Prostate gland (tissue), 2 donors: ENCODE results near the gene GABRB3. TPM values are rescaled to one million over a fixed set of nuclear protein-coding genes. Genes with fewer than 3 reads are reported as not detected.

Source experiments
- DNase-seq: peaks from one replicate; pipeline ENCODE4 v3.0.0-alpha.2; 2019; ENCODE audit warnings: low spot score
- H3K27ac ChIP-seq, 2 donors: fragments of 200-600 bp; sonication (generic); 2 replicates each; pipeline ENCODE4 v1.5.1; 2017 to 2019
- H3K27me3 ChIP-seq: fragments of 200-600 bp; sonication (generic); replicated peaks from 2 replicates; pipeline ENCODE4 v1.5.1; 2019; ENCODE audit not compliant: insufficient read depth
- H3K36me3 ChIP-seq, 2 donors: fragments of 200-600 bp; sonication (generic); 1 replicate in 1 of 2; 2 replicates in 1 of 2; pipeline versions ENCODE4 v1.5.1 to v1.8.1; 2017 to 2019
- H3K4me1 ChIP-seq: fragments of 200-600 bp; sonication (generic); replicated peaks from 2 replicates; pipeline ENCODE4 v1.5.1; 2019
- H3K4me3 ChIP-seq, 2 donors: fragments of 200-600 bp; sonication (generic); 2 replicates each; pipeline ENCODE4 v1.5.1; 2017 to 2019
- H3K9me3 ChIP-seq: fragments of 200-600 bp; sonication (generic); 2 replicates; pipeline ENCODE4 v1.5.1; 2017
- CTCF ChIP-seq, 4 experiments: fragments of 200-600 bp in 2 of 4; fragments of 450-650 bp in 2 of 4; sonication (generic) in 2 of 4; IDR thresholded peaks; 1 replicate in 3 of 4; 2 replicates in 1 of 4; pipeline ENCODE4 v1.5.1; 2016 to 2019; ENCODE audit warnings: antibody characterized with exemption in 4 of 4, mild to moderate bottlenecking in 2 of 4, moderate library complexity in 2 of 4
- POLR2A ChIP-seq: fragments of 450-650 bp; IDR thresholded peaks from one replicate; pipeline ENCODE4 v1.6.1; 2016; ENCODE audit warnings: antibody characterized with exemption, mild to moderate bottlenecking
- POLR2AphosphoS5 ChIP-seq: sonication (generic); formaldehyde crosslinking; IDR thresholded peaks from one replicate; pipeline ENCODE4 v1.6.1; 2017; ENCODE audit warnings: antibody characterized with exemption
- WGBS: methylation state at CpG from one replicate; pipeline ENCODE4 v1.1.5; 2018; 5-methylcytosine and 5-hydroxymethylcytosine counted together
- intact Hi-C: fragments of 100-400 bp; cut with DNase I; formaldehyde crosslinking; loops from one replicate; pipeline ENCODE4 v1.14.2; 2022
- total RNA-seq, 2 donors: library from RNA; depleted of rRNA; stranded (reverse); fragments of >200 nt; gene quantifications; one replicate each; pipeline ENCODE4 v1.1.0, GENCODE V29; 2016

GABRB3 gene
- total RNA-seq, 2 donors from 2014 or later = 10.3 to 12.4 TPM

DNA sequence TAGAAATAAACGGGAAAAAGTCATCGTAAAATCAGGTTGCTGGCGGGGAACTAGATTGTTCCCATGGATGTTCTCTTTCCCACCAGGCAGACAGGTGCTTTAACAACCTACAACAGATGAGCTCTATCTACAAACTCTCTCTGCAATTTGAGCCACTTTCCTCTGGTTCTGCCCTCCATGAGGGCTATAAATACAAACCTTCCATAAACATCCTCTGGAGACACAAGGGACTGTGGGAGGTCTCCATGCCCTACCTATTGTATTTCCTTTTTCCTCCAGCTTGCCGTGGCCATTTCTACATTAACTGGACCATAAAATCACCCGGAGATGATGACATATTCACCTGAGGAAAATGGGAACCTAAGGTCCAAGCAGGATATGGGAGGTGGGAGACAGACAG is 151.1 kb downstream of the GABRB3 start:
- TF ChIP-seq CTCF (IDR thresholded peaks at IDR 0.05) = no peak
- TF ChIP-seq POLR2A = no peak
- no peak for TF ChIP-seq POLR2AphosphoS5
- H3K9me3 ChIP-seq = no peaks in the 10 kb centered on the region
- intact Hi-C loops = no loop called here
- H3K27me3 ChIP-seq = no peaks in the 10 kb centered on the region
- WGBS = 8% methylated on average over 5 of the region's 5 CpGs
- DNase-seq = no peak
- H3K4me1 ChIP-seq = no peaks in the 10 kb centered on the region
- no peaks in the 10 kb centered on the region for H3K36me3 ChIP-seq
- H3K27ac ChIP-seq = no peak overlapping the region
- no peak overlapping the region for H3K4me3 ChIP-seq

DNA sequence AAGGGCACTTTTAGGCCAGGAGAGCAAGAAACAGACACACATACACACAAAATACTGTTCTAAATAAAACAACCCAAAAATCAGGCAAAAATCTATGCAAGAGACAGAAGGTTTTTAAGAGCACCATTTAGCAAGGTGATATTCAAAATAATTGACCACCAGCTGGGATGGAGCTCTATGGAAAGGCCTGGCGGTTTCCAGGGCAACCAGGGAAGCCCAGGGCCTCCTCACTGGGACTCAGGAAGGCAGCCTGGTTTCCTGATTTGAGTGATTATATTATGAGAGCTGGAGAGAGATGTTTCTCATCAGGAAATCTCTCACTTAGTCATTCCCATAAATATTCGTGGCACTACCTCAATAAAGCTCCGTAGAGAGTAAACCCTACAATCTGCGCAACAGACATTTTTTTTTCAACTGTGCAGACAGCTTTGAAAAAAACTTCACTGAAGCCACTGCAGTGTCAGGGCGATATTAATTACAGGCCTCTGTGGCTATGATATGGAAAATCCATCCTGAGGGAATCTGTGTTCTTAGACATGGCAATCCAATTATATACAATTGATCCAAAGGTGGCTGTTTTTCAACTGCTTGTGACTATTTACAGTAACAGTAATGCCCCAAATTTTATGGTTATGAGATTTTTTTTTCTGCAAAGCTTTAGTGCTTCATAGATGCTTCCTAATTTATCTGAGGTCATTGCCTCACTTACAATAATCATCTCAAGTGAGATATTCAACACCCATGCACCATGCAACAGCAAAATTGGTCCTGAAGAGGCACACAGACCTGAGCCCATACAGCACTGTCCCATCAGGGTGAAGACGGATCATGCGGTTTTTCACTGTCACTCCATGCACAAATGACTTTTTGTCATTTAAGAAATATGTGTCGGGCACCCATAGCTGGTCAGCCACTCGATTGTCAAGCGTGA is 152.1 kb downstream of the GABRB3 start:
- Histone ChIP-seq H3K36me3 (no peaks in the 10 kb centered on the region), H3K27ac (no peak overlapping the region), H3K4me3 (no peak overlapping the region), H3K27me3 (no peaks in the 10 kb centered on the region), H3K9me3 (no peaks in the 10 kb centered on the region), H3K4me1 (no peaks in the 10 kb centered on the region)
- no peak for DNase-seq
- TF ChIP-seq POLR2AphosphoS5 = no peak
- TF ChIP-seq CTCF (IDR thresholded peaks at IDR 0.05) = no peak
- no peak for TF ChIP-seq POLR2A
- 77% methylated on average over 10 of the region's 10 CpGs for WGBS
- intact Hi-C loops = no loop called here

GRCh38 chr15:26615927-26616302 is 157.0 kb downstream of the GABRB3 start:
- no peak for DNase-seq
- no peak for TF ChIP-seq POLR2A
- TF ChIP-seq CTCF (IDR thresholded peaks at IDR 0.05) = no peak
- TF ChIP-seq POLR2AphosphoS5 = no peak
- intact Hi-C loops = no loop called here
- WGBS = 86% methylated on average over 3 of the region's 3 CpGs
- Histone ChIP-seq H3K27me3 (no peaks in the 10 kb centered on the region), H3K36me3 (no peaks in the 10 kb centered on the region), H3K4me1 (no peaks in the 10 kb centered on the region), H3K27ac (no peak overlapping the region), H3K4me3 (no peak overlapping the region), H3K9me3 (no peaks in the 10 kb centered on the region)

GRCh38 chr15:26615188-26615926 is 157.5 kb downstream of the GABRB3 start:
- H3K36me3 ChIP-seq = no peaks in the 10 kb centered on the region
- no peaks in the 10 kb centered on the region for H3K27me3 ChIP-seq
- no peak for TF ChIP-seq CTCF (IDR thresholded peaks at IDR 0.05)
- TF ChIP-seq POLR2A = no peak
- TF ChIP-seq POLR2AphosphoS5 = peak; percentile 59
- H3K4me3 ChIP-seq = no peak overlapping the region
- 86% methylated on average over 7 of the region's 7 CpGs for WGBS
- no peak overlapping the region for H3K27ac ChIP-seq
- intact Hi-C loops = no loop called here
- no peaks in the 10 kb centered on the region for H3K9me3 ChIP-seq
- H3K4me1 ChIP-seq = no peaks in the 10 kb centered on the region
- DNase-seq = no peak
